Panc1 (cell line): ENCODE measurements around the gene ATE1. TPM values are rescaled to one million over a fixed set of nuclear protein-coding genes. Genes with fewer than 3 reads are reported as not detected.

Source experiments
- ATAC-seq: fragments of 200-7000 bp; cut with Tn5 transposase; 2 replicates; pipeline ENCODE4 v1.9.1; 2020; ENCODE audit warnings: mild to moderate bottlenecking, moderate library complexity
- BruUV-seq: library from RNA; stranded (reverse); fragments of 400-500 nt; replicated peaks from 2 replicates; lab custom pipeline; 2021; lab: Mats Ljungman, UMichigan
- CTCF ChIA-PET: fragments of 300-600 bp; sonication (Branson Sonifier 250); formaldehyde crosslinking; loops from one replicate; lab custom pipeline; 2022; ENCODE audit warnings: antibody characterized with exemption; lab: Charles Lee
- POLR2A ChIA-PET: fragments of 300-600 bp; sonication (Branson Sonifier 250); formaldehyde crosslinking; loops from one replicate; lab custom pipeline; 2022; ENCODE audit warnings: antibody characterized with exemption; lab: Charles Lee
- DNase-seq: peaks from one replicate; pipeline ENCODE4 v3.0.0-alpha.2; 2010; ENCODE audit warnings: low read depth, low spot score
- H3K27ac ChIP-seq: 2 replicates; pipeline ENCODE4 v1.5.1; 2011; ENCODE audit warnings: mild to moderate bottlenecking, low read length, inconsistent platforms
- H3K27me3 ChIP-seq: fragments of 200-500 bp; sonication (Bioruptor generic); 2 replicates; pipeline ENCODE4 v1.6.0; 2014; ENCODE audit warnings: low read length, inconsistent platforms; ENCODE audit not compliant: control insufficient read depth, insufficient read depth
- H3K36me3 ChIP-seq: fragments of 200-500 bp; sonication (Bioruptor generic); 2 replicates; pipeline ENCODE4 v1.5.1; 2014; ENCODE audit warnings: inconsistent platforms, mild to moderate bottlenecking, low read length, moderate library complexity; ENCODE audit not compliant: control insufficient read depth, insufficient read depth
- H3K4me1 ChIP-seq: 2 replicates; pipeline ENCODE4 v1.5.1; 2011; ENCODE audit warnings: inconsistent platforms, mild to moderate bottlenecking, low read length, moderate library complexity; ENCODE audit not compliant: control insufficient read depth, insufficient read depth
- H3K4me3 ChIP-seq, 2 experiments: 2 replicates each; pipeline ENCODE4 v1.5.1; 2011 to 2012; ENCODE audit warnings: low read depth in 2 of 2, low read length in 2 of 2, mild to moderate bottlenecking in 2 of 2, inconsistent platforms in 1 of 2, moderate library complexity in 1 of 2
- H3K9me3 ChIP-seq: fragments of 200-500 bp; sonication (Bioruptor generic); 2 replicates; pipeline ENCODE4 v1.5.1; 2014; ENCODE audit warnings: low read depth, mild to moderate bottlenecking, inconsistent platforms, low read length, moderate library complexity; ENCODE audit not compliant: control insufficient read depth, insufficient read depth
- POLR2AphosphoS5 ChIP-seq: IDR thresholded peaks from 2 replicates; pipeline ENCODE4 v1.6.1; 2012; ENCODE audit warnings: mild to moderate bottlenecking, low read depth, low read length, moderate library complexity
- SIN3A ChIP-seq: IDR thresholded peaks from 2 replicates; pipeline ENCODE4 v1.6.1; 2012; ENCODE audit warnings: low read depth, mild to moderate bottlenecking, low read length, moderate library complexity, borderline replicate concordance; ENCODE audit not compliant: insufficient read depth
- TCF7L2 ChIP-seq: IDR thresholded peaks from 2 replicates; pipeline ENCODE4 v1.6.1; 2011; ENCODE audit warnings: mild to moderate bottlenecking, low read depth, low read length, inconsistent platforms
- in situ Hi-C: cut with HindIII; loops from 2 replicates; pipeline ENCODE4 v1.10.0; 2016; ENCODE audit warnings: low sequenced_read_pairs, low pct_unique_long_range_greater_than_20kb
- intact Hi-C: fragments of 100-400 bp; cut with micrococcal nuclease; formaldehyde crosslinking; loops from one replicate; pipeline ENCODE4 v1.10.0; 2022; ENCODE audit not compliant: unreplicated experiment
- total RNA-seq: library from RNA; stranded (reverse); gene quantifications from one replicate; pipeline ENCODE4 v1.2.1, GENCODE V29; 2021; ENCODE audit not compliant: unreplicated experiment
- TF ChIP-seq, protein P1 (sequence below): fragments of 450-650 bp; IDR thresholded peaks from 2 replicates; pipeline ENCODE4 v1.5.1; 2017; ENCODE audit warnings: mild to moderate bottlenecking
- TF ChIP-seq, protein P2 (sequence below), 2 experiments: IDR thresholded peaks; 2 replicates each; pipeline ENCODE4 v1.6.1; 2011 to 2012; ENCODE audit warnings: low read depth in 2 of 2, control low read depth in 1 of 2, low read length in 1 of 2, mild to moderate bottlenecking in 1 of 2, moderate library complexity in 1 of 2; ENCODE audit not compliant: insufficient read depth in 1 of 2

The ATE1 gene
- total RNA-seq, 1 experiment from 2014 or later = 45.5 TPM

DNA sequence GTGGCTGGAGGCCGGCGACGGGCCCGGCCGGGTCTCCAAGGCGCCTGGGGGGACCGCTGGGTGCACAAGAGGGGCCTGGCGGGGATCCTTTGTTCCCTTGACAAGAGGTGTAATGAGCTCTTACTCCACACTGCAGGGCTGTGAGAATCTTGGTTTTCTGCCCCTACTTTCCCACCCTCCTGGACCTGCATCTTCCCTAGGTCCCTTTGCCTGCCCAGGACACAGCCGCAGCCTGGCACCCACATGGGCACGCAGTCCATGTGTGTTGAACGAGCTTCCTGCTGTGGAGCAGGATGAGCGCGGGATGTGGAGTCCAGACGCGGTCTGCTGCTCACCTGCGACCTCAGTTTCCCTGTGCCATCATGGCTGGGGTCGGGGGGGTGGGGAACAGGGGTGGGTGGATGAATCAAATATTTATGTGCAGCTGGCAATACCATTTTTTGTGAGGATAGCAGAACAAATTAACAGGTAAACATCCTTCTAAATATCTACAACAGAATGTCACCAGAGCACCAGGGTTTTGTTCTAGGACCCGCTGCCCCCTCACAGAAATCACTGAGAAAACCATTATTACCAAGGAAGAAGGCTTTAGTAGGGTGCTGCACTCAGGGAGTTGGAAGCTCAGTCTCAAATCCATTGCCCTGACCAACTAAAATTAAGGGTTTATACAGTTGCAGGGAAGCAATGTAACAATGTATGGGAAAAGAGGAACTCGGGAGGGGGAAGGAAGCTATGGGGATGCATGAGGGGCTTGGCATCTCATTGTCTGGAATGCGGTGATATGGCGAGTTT lies 47.7 kb upstream of the ATE1 start:
- Histone ChIP-seq H3K36me3 (peaks cover 3% of the 10 kb centered on the region; the same call in 1 of the 2 replicates), H3K4me3 (peak overlapping the region; percentile 70 to 83), H3K27ac (peak overlapping the region; percentile 85), H3K27me3 (no peaks in the 10 kb centered on the region), H3K4me1 (peaks cover 8% of the 10 kb centered on the region), H3K9me3 (peaks cover 5% of the 10 kb centered on the region; the same call in 1 of the 2 replicates)
- ATAC-seq (no peak; the same call in 1 of the 2 replicates), DNase-seq (no peak)
- ChIA-PET CTCF (interaction anchor here (0.5 to 0.6 kb wide), 3 partner anchors 76 to 126 kb away, joined by 3 to 10 read pairs (median 6); no protein-coding TSS in a partner anchor), POLR2A (no interaction called here)
- intact Hi-C loops (loop anchor here (10.0 kb wide), 1 partner anchor 139 kb away; no protein-coding TSS in a partner anchor), in situ Hi-C loops (no loop called here)
- TF ChIP-seq, protein P1, sequence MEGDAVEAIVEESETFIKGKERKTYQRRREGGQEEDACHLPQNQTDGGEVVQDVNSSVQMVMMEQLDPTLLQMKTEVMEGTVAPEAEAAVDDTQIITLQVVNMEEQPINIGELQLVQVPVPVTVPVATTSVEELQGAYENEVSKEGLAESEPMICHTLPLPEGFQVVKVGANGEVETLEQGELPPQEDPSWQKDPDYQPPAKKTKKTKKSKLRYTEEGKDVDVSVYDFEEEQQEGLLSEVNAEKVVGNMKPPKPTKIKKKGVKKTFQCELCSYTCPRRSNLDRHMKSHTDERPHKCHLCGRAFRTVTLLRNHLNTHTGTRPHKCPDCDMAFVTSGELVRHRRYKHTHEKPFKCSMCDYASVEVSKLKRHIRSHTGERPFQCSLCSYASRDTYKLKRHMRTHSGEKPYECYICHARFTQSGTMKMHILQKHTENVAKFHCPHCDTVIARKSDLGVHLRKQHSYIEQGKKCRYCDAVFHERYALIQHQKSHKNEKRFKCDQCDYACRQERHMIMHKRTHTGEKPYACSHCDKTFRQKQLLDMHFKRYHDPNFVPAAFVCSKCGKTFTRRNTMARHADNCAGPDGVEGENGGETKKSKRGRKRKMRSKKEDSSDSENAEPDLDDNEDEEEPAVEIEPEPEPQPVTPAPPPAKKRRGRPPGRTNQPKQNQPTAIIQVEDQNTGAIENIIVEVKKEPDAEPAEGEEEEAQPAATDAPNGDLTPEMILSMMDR = no peak; the same call in 1 of the 2 replicates
- TF ChIP-seq, protein P2, sequence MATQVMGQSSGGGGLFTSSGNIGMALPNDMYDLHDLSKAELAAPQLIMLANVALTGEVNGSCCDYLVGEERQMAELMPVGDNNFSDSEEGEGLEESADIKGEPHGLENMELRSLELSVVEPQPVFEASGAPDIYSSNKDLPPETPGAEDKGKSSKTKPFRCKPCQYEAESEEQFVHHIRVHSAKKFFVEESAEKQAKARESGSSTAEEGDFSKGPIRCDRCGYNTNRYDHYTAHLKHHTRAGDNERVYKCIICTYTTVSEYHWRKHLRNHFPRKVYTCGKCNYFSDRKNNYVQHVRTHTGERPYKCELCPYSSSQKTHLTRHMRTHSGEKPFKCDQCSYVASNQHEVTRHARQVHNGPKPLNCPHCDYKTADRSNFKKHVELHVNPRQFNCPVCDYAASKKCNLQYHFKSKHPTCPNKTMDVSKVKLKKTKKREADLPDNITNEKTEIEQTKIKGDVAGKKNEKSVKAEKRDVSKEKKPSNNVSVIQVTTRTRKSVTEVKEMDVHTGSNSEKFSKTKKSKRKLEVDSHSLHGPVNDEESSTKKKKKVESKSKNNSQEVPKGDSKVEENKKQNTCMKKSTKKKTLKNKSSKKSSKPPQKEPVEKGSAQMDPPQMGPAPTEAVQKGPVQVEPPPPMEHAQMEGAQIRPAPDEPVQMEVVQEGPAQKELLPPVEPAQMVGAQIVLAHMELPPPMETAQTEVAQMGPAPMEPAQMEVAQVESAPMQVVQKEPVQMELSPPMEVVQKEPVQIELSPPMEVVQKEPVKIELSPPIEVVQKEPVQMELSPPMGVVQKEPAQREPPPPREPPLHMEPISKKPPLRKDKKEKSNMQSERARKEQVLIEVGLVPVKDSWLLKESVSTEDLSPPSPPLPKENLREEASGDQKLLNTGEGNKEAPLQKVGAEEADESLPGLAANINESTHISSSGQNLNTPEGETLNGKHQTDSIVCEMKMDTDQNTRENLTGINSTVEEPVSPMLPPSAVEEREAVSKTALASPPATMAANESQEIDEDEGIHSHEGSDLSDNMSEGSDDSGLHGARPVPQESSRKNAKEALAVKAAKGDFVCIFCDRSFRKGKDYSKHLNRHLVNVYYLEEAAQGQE (IDR thresholded peaks at IDR 0.05; ENCODE audit: insufficient read depth in 1 of 2, low read depth in 2 of 2, low read length in 1 of 2) = 0 out of 4 replicates have a peak, but pooled peaks of 1 of the 2 experiments have one; percentile 2
- BruUV-seq = no TSS peak

GRCh38 chr10:121974535-121975294 lies 46.9 kb upstream of the ATE1 start, which contains the start of gene NSMCE4A:
NSMCE4A (minus strand) TSS chr10:121975217; CDS start chr10:121975165, 52 bp downstream.
- peak within 1 kb of the TSS; percentile 85 for H3K27ac ChIP-seq
- H3K36me3 ChIP-seq = peaks cover 4% of the 10 kb centered on the region; the same call in 1 of the 2 replicates
- TF ChIP-seq SIN3A (peak; percentile 66; the same call in 1 of the 2 replicates), POLR2AphosphoS5 (peak; percentile 91), TCF7L2 (0 out of 2 replicates have a peak, but pooled peaks have one; percentile 45)
- TF ChIP-seq, protein P2 (IDR thresholded peaks at IDR 0.05; ENCODE audit: insufficient read depth in 1 of 2, low read depth in 2 of 2, low read length in 1 of 2) = peak in 1 of 2 experiments; percentile 12; a peak in 1 of 4 replicates
- TF ChIP-seq, protein P1 = peak; percentile 98
- intact Hi-C loops (loop anchor here (10.0 kb wide), 1 partner anchor 140 kb away; no protein-coding TSS in a partner anchor), in situ Hi-C loops (no loop called here)
- peaks cover 5% of the 10 kb centered on the region; the same call in 1 of the 2 replicates for H3K9me3 ChIP-seq
- POLR2A ChIA-PET = no interaction called here
- H3K27me3 ChIP-seq = no peaks in the 10 kb centered on the region
- CTCF ChIA-PET = interaction anchor here (0.6 kb wide), 1 partner anchor 88 kb away, joined by 6 read pairs; no protein-coding TSS in a partner anchor
- peak within 1 kb of the TSS; percentile 70 to 83 for H3K4me3 ChIP-seq
- peak; percentile 97 for ATAC-seq
- BruUV-seq = no TSS peak
- H3K4me1 ChIP-seq = peaks cover 8% of the 10 kb centered on the region
- no peak for DNase-seq
